ENCODE data around the gene ZSWIM6.
A peak's percentile ranks its signal among the peaks of the same experiment; 100 is the strongest.
"Not testable (repeated sequence)": the region's sequence is repeated elsewhere in the genome, so short reads cannot be mapped to it uniquely, and the experiment has no call there.

Gene ZSWIM6

GRCh38 chr5:61370506-61370905 lies 38.4 kb downstream of the ZSWIM6 start:
- no peak for DNase-seq

- no peak for DNase-seq
These were observed 39.4 kb downstream of the ZSWIM6 start for GRCh38 chr5:61371474-61371873.

- DNase-seq = no peak
These were observed 47.6 kb downstream of the ZSWIM6 start for GRCh38 chr5:61379677-61380076.

- no peak for DNase-seq
These were observed 49.9 kb downstream of the ZSWIM6 start for GRCh38 chr5:61381968-61382367.

GRCh38 chr5:61385627-61386026 lies 53.6 kb downstream of the ZSWIM6 start:
- no peak for DNase-seq

GRCh38 chr5:61386045-61386800 lies 54.2 kb downstream of the ZSWIM6 start:
- no peak for DNase-seq

- DNase-seq = no peak
These were observed 57.6 kb downstream of the ZSWIM6 start for GRCh38 chr5:61389609-61390008.

- DNase-seq = no peak
These were observed 62.1 kb downstream of the ZSWIM6 start for GRCh38 chr5:61394078-61394704.

- no peak for DNase-seq
These were observed 62.7 kb downstream of the ZSWIM6 start for GRCh38 chr5:61394793-61395192.

- DNase-seq = no peak
These were observed 65.2 kb downstream of the ZSWIM6 start for GRCh38 chr5:61397238-61397637.

GRCh38 chr5:61397937-61398336 lies 65.9 kb downstream of the ZSWIM6 start:
- no peak for DNase-seq

- no peak for DNase-seq
These were observed 66.4 kb downstream of the ZSWIM6 start for GRCh38 chr5:61398440-61398839.

GRCh38 chr5:61399679-61400078 lies 67.6 kb downstream of the ZSWIM6 start:
- no peak for DNase-seq

- DNase-seq = no peak
These were observed 69.7 kb downstream of the ZSWIM6 start for GRCh38 chr5:61401726-61402125.

GRCh38 chr5:61402244-61402823 lies 70.3 kb downstream of the ZSWIM6 start:
- no peak for DNase-seq

- no peak for DNase-seq
These were observed 71.2 kb downstream of the ZSWIM6 start for GRCh38 chr5:61402970-61403900.

- no peak for DNase-seq
These were observed 73.6 kb downstream of the ZSWIM6 start for GRCh38 chr5:61405511-61406295.

GRCh38 chr5:61406497-61406896 lies 74.4 kb downstream of the ZSWIM6 start:
- DNase-seq = not testable (repeated sequence)

GRCh38 chr5:61407706-61408270 lies 75.7 kb downstream of the ZSWIM6 start:
- no peak for DNase-seq

GRCh38 chr5:61408476-61409168 lies 76.6 kb downstream of the ZSWIM6 start:
- peak; percentile 98 for DNase-seq

- no peak for DNase-seq
These were observed 77.5 kb downstream of the ZSWIM6 start for GRCh38 chr5:61409568-61409967.
